Omental fat pad (tissue), 4 donors: ENCODE measurements around the gene CALR3. TPM values are rescaled to one million over a fixed set of nuclear protein-coding genes. Genes with fewer than 3 reads are reported as not detected.

Experiments used
- ATAC-seq: fragments of 150-250 bp; one replicate; pipeline ENCODE4 v1.9.1; 2016; ENCODE audit warnings: mild to moderate bottlenecking, moderate library complexity; ENCODE audit not compliant: low FRiP score
- DNase-seq: peaks from one replicate; pipeline ENCODE4 v3.0.0-alpha.2; 2019; ENCODE audit warnings: low spot score
- CTCF ChIP-seq, 3 donors: fragments of 450-650 bp; IDR thresholded peaks; one replicate each; pipeline ENCODE4 v1.5.1; 2016 to 2017; ENCODE audit warnings: antibody characterized with exemption in 3 of 3, mild to moderate bottlenecking in 3 of 3, moderate library complexity in 2 of 3
- total RNA-seq, 4 donors: library from RNA; depleted of rRNA; stranded (reverse); fragments of >200 nt; gene quantifications; one replicate each; pipeline ENCODE4 v1.1.0, GENCODE V29; 2016

CALR3 gene
- total RNA-seq, 4 donors from 2014 or later: not detected

DNA sequence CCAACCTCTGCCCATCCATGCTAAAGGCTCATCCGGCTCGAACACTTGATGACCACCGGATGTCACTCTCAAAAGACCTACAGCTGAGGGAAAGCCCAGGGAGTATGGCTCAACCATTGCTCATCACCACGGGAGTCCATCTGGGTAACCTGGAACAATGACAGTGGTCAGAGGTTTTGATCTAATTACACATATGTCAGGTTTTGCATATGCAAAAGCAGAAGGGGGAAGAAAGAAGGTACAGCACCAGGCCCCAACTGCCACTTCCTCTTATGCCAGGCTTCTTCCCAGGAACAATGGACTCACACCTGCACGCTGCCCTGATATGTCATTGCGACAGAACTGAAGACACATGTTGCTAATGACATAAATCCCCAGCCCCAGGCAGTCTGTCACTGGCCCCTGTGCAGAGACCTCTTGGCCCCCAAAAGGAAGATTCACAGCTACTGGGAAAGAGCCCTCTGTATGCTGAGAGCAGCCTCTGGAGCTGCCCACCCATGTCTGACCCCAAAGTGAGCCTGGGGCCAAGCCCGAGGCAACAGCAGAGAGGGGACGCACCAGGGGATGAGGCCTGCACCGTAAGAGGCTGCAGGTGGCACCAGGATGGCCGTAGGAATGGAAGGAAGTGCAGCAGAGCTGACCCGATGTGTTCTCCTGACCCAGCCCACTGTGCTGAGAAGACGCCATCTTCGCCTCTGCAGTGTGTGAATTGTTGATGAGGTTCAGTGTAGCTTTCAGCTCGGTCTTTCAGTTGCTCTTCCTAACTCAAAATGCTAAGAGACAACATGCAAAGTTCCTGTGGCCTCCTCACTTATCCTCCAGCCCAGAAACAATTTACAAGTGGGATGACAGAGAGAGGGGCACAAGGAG lies 50.5 kb downstream of the CALR3 start:
- no peak for TF ChIP-seq CTCF (IDR thresholded peaks at IDR 0.05)
- no peak for DNase-seq
- ATAC-seq: no peak

DNA sequence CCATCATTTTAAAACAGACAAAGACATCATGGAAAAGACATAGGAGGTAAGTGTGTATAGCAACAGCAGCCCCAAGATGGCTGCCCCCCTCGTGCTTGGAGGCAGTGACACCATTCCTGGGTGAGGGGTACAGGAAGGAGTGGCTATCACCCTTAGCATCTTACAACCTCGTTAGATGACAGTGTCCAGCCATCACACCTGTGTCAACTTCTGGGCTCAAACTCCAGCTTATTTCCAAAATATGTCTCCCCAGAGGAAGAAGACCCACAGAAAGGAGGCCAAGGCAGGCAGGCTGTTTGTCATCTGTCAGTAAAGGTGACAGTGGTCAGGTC lies 51.7 kb downstream of the CALR3 start:
- DNase-seq (no peak), ATAC-seq (no peak)
- TF ChIP-seq CTCF (IDR thresholded peaks at IDR 0.05): no peak

DNA sequence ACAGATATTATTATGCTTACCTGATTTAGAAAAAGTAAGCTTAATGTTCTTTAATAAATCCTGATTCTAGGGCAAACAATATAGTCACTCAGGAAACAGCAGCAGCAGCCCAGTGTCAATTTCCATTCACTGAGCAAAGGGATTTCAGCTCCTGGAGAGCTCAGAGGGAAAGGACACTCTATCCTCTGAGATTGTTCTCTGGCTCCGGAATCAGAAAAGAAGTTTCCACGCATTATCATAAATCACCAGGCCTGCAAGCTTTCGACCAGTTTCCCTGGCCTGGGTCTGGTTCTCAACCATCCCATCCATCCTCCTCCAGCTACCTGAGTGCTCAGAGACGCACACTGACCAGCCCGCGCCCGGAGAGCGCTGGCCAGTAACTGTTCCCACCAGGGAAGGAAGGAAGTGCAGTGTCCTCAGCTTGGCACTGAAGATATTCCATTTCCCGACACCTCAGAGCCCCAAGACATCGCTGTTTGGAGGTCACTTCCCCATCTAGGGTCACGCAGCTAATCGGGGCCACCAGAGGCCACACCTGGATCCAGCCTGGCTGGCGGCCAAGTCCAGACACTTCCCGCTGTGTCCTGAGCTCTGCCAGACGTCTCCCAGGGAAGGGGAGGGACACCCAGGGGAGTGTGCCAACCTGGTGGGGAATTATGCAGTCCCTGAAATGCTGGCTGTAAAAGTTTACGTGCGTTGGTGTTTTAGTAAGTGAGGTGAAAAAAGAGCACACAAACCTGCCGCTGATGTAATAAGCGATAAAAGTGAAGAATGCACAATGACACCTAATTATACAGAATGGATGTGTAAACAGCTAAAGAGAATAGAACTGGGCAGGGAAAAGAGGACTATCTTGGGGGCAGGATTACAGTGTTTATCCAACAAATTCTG lies 53.3 kb downstream of the CALR3 start:
- no peak for ATAC-seq
- TF ChIP-seq CTCF (IDR thresholded peaks at IDR 0.05): no peak
- DNase-seq: no peak

GRCh38 chr19:16441661-16442162 lies 54.3 kb downstream of the CALR3 start:
- no peak for ATAC-seq
- no peak for TF ChIP-seq CTCF (IDR thresholded peaks at IDR 0.05)
- no peak for DNase-seq

DNA sequence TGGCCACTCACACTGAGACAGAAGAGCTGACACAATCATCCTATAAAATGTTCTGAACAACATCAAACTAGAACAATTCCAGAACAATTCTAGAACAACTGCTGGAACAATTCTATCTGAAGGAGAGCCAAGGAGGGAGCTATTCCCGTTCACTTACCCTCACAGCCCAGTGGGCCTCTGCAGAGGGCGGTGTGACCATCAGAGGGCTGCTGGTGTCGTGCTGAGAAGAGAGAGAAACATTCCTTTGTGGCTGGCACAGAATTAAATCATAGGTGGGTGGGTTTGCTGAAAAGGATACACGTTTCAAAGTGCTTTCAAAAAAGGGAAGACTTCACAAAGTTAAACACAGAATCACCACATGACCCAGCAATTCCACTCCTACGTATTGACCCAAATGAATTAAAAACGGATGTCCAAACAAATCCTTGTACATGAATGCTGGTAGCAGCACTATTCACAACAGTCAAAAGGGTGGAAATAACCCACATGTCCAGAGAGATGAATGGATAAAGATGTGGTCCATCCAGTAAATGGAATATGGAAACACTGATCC lies 59.1 kb downstream of the CALR3 start:
- no peak for DNase-seq
- TF ChIP-seq CTCF (IDR thresholded peaks at IDR 0.05): no peak
- no peak for ATAC-seq

GRCh38 chr19:16435999-16436650 lies 59.8 kb downstream of the CALR3 start:
- TF ChIP-seq CTCF (IDR thresholded peaks at IDR 0.05): no peak
- no peak for ATAC-seq

More at GRCh38 chr19:16435999-16436650, 59.8 kb downstream of the CALR3 start:
- no peak for DNase-seq
